OCI-LY1 (cell line): ENCODE data around the gene CNTNAP2.

Experiments
- EZH2 ChIP-seq: fragments of 200-600 bp; sonication (generic), shearing (Covaris generic); IDR thresholded peaks from 2 replicates; pipeline ENCODE4 v1.8.0; 2017; ENCODE audit warnings: borderline replicate concordance, mixed run types, mild to moderate bottlenecking, antibody characterized with exemption, low read length, moderate library complexity, mixed read lengths
- TF ChIP-seq, protein P1 (sequence below): fragments of 200-600 bp; sonication (generic), shearing (Covaris generic); IDR thresholded peaks from 2 replicates; pipeline ENCODE4 v1.5.1; 2017; ENCODE audit warnings: mild to moderate bottlenecking, antibody characterized with exemption, low read length, moderate library complexity, mixed read lengths

- TF ChIP-seq, protein P1, sequence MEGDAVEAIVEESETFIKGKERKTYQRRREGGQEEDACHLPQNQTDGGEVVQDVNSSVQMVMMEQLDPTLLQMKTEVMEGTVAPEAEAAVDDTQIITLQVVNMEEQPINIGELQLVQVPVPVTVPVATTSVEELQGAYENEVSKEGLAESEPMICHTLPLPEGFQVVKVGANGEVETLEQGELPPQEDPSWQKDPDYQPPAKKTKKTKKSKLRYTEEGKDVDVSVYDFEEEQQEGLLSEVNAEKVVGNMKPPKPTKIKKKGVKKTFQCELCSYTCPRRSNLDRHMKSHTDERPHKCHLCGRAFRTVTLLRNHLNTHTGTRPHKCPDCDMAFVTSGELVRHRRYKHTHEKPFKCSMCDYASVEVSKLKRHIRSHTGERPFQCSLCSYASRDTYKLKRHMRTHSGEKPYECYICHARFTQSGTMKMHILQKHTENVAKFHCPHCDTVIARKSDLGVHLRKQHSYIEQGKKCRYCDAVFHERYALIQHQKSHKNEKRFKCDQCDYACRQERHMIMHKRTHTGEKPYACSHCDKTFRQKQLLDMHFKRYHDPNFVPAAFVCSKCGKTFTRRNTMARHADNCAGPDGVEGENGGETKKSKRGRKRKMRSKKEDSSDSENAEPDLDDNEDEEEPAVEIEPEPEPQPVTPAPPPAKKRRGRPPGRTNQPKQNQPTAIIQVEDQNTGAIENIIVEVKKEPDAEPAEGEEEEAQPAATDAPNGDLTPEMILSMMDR = no peak
- no peak for TF ChIP-seq EZH2
These were observed 2285.6 kb downstream of the CNTNAP2 start for GRCh38 chr7:148402159-148402558.
